Activated CD4-positive, alpha-beta T cell treated with anti-CD3 and anti-CD28 coated beads, Interleukin-2, amount 50 U/mL, for 1 hour (primary cell): Measurements from ENCODE around the gene R3HDML.

ENCODE experiments used
- DNase-seq: peaks from one replicate; pipeline ENCODE4 v3.0.0-alpha.2; 2020

R3HDML gene

DNA sequence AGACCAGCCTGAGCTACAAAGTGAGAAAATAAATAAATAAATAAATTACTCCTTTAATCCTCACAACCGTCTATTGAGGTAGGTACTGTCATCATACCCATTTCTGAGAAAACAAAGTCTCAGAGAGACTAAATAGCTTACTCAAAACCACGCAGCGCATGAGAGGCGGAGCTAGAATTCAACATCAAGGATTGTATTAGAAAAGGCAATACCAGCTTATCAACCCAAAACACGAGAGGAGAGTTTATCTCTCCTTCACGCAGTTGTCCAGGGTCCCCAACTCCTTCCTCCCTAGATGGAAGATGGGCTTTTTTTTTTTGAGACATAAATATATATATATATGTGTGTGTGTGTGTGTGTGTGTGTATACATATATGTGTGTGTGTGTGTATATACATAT lies 30.9 kb downstream of the R3HDML start:
- DNase-seq: no peak

GRCh38 chr20:44370639-44371218 lies 33.9 kb downstream of the R3HDML start:
- DNase-seq: no peak

- DNase-seq: no peak
These were observed 45.8 kb downstream of the R3HDML start for GRCh38 chr20:44382641-44383040.

- DNase-seq: peak; percentile 84
These were observed 47.7 kb downstream of the R3HDML start for GRCh38 chr20:44384423-44385027.

- peak; percentile 59 for DNase-seq
These were observed 51.7 kb downstream of the R3HDML start for GRCh38 chr20:44388466-44389023.

DNA sequence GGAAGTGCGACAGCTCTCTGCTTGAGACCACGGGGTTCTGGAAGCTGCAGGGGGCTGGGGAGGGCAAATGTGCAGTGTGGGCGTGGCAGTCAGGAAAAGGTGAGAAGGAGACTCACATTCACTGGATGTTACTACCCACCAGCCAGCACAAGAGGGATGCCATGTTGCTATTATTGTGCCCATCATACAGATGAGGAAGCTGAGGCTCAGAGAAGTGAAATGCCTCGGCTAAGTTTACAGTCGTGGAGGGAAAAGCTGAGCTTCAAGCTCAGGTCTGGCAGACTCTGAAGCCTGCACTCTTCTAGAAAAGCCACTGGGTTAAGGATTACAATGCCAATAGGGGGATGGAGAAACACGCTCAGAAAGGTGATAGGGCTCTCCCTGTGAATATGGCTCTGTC lies 53.0 kb downstream of the R3HDML start:
- no peak for DNase-seq

DNA sequence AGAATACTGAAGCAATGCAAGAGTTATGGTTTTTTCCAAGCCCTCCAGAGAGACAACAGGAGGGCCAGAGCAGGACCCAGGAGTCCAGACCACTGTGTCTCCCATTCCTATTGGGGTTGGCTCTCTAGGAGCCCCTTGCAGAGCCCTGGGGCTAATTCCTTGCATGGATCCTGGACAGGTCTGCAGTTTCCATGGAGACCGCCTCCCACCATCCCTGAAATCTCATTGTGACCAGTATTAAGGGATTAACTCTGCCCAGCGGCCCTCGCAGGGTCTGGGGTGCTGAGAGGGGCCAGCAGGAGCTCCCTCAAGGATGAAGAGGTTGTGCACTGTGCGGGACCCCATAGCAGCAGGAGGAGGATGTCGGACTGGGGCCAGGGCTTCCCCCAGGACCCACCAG lies 53.4 kb downstream of the R3HDML start:
- DNase-seq: no peak

DNA sequence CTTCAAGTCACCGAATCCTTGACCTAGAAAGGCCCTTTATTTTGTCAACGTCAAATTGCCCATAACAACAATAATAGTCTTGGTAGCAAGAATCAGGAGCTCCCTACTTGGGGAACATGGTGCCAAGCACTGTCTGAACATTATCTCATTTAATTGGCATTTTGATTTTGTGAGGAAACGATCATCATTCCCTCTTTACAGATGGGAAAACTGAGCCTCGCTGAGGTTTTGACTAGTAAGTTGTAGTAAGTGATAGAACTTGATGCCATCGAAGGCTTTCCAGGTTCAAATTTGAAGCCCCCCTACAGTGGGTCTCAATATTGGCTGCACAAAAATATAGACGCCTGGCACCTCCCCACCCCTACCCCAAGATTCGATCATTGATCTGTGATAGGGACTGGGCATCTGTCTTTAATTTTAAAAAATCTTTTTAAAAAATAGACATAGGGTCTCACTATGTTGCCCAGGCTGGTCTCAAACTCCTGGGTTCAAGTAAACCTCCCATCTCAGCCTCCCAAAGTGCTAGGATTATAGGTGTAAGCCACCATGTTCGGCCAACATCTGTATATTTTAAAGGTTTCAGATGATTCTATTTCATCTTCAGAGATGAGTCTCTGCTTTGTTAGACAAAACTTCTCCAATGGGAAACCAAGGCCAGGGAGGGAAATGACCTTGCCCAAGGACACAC lies 55.4 kb downstream of the R3HDML start:
- no peak for DNase-seq

- DNase-seq: no peak
These were observed 56.1 kb downstream of the R3HDML start for GRCh38 chr20:44392776-44393607.

- DNase-seq: no peak
These were observed 57.0 kb downstream of the R3HDML start for GRCh38 chr20:44393608-44394451.

- DNase-seq: no peak
These were observed 57.5 kb downstream of the R3HDML start for GRCh38 chr20:44394452-44394701.

DNA sequence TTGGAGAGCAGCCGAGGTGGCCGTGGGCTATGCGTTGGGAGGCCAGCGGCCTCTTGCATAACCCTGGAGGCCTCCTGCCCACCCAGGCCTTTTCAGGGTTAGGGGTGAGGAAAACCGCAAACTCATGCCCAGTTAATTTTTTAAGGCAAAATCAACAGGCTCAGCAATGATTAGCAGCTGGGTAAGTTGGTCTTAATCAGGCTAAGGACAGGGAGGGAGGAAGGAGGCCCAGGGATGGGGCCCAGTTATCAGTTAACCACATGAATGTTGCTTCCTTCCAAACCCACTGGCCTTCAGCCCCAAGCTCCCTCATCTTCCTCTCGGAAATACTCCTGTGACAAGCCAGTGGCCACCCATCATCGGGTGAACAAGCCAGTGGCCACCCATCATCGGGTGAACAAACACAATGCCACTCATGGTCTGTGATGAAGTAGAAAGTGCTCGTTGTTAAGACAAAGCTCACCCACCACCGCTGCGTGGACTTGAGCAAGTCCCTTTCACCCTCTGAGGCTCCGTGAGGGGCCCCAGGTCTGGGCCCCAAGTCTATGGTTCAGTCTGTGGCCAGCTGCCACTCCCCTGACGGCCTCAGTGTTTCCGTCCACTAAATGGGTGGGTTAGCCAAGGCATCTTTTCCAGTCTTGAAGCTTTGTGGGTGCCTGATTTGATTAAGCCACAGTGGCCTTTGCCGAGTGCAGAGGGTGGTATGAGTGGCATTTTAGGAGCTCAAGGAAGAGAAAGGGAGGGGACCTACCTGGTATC lies 58.0 kb downstream of the R3HDML start:
- DNase-seq: no peak

- DNase-seq: no peak
These were observed 58.9 kb downstream of the R3HDML start for GRCh38 chr20:44395461-44396340.

DNA sequence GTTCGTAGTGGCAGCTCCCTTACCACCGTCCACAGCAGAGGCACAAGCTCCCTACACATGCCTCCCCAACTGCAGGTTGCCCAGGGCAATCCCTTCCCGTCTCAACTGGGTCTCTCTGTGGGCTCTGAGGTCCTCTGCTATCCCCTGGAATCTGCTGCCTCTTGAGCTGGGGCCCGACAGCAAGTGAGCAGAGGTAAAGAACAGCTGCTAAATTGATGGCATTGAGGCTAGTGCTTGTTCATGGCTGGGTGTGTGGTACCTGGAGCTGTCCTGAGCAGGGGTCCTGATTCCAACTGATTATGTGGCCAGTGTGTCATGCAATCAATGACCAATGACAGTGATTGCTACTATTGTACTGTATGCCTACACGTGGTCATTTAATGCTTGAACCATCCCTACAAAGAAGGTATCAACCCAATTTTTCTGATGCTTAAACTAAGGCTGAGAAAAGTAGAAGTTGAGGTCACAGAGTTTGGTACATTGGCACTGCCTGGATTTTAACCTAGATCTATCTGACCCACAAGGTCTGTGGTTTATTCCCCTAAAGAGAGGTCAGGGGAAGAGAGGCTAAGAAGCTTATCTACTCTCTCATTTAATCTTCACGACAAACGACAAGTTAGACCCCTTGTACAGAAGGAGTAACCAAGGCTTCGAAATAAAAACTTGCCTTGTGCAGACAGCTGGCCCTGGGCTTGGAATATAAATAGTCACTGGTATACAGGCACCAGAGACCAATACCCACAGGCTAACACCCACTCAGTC lies 59.7 kb downstream of the R3HDML start:
- DNase-seq: no peak

DNA sequence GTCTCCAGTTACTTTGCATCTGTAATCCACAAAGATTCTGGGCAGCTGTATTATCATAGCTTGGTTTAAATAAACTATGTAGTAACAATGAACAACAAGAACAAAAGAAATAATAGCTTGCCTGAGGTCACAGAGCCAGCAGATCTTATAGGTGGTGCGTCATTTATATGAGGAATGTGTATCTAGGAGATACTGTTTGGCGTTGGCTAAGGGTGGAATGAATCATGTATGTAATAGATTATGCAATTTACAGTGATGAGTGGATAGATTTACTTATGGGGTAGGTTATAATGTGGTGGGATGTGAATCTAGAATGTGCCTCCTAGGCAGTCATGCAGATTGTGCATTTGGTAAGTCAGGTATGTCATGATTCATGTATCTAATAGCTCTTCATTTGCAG lies 61.5 kb downstream of the R3HDML start:
- no peak for DNase-seq

DNA sequence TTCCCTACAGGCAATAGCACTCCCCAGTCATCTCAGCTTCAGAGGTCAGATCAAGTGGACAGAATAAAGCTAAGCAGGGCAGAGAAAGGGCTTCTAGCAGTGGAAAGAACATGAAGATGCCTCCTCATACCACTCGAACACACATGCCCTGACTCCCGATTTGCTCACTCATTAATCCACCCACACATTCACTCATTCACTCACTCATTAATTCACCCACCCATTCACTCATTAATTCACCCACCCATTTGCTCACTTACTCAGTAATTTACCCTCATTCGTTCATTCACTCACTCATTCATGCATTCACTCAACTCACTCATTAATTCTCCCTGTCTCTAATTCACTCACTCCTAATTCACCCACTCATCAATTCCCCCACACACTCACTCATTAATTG lies 62.6 kb downstream of the R3HDML start:
- no peak for DNase-seq

GRCh38 chr20:44400671-44400969 lies 63.8 kb downstream of the R3HDML start:
- DNase-seq: no peak
